Kidney (tissue), 14 donors: Measurements from ENCODE around the gene TMEM121. TPM values are rescaled to one million over a fixed set of nuclear protein-coding genes. Genes with fewer than 3 reads are reported as not detected.

ENCODE experiments used
- DNase-seq, 5 donors: peaks; one replicate each; pipeline ENCODE4 v3.0.0-alpha.2; 2013 to 2020
- FAIRE-seq: peaks from 2 replicates; lab custom pipeline; 2012; peaks lifted over from hg19 to GRCh38; lab: Jason Lieb, UNC
- H3K27ac ChIP-seq, 2 donors: one replicate each; pipeline ENCODE4 v1.7.0; 2013; ENCODE audit warnings: low read depth in 2 of 2, low read length in 2 of 2, inconsistent platforms in 1 of 2
- H3K27me3 ChIP-seq: one replicate; pipeline ENCODE4 v1.7.1; 2013; ENCODE audit warnings: low read length, inconsistent platforms; ENCODE audit not compliant: control insufficient read depth, insufficient read depth
- H3K36me3 ChIP-seq, 3 donors: one replicate each; pipeline versions ENCODE4 v1.7.0 to v1.7.1; 2013; ENCODE audit warnings: low read length in 3 of 3, control low read depth in 1 of 3, inconsistent platforms in 1 of 3; ENCODE audit not compliant: insufficient read depth in 3 of 3, control insufficient read depth in 2 of 3
- H3K4me1 ChIP-seq, 3 donors: one replicate each; pipeline versions ENCODE4 v1.7.0 to v1.7.1; 2013; ENCODE audit warnings: low read length in 3 of 3, inconsistent platforms in 1 of 3, low read depth in 1 of 3; ENCODE audit not compliant: control insufficient read depth in 2 of 3, insufficient read depth in 2 of 3
- H3K4me3 ChIP-seq, 3 donors: one replicate each; pipeline versions ENCODE4 v1.7.0 to v1.8.1; 2013; ENCODE audit warnings: low read length in 3 of 3, control low read depth in 1 of 3, inconsistent platforms in 1 of 3
- H3K9ac ChIP-seq, 3 donors: one replicate each; pipeline versions ENCODE4 v1.7.0 to v1.7.1; 2013; ENCODE audit warnings: low read length in 3 of 3, control low read depth in 1 of 3, inconsistent platforms in 1 of 3
- H3K9me3 ChIP-seq, 3 donors: one replicate each; pipeline versions ENCODE4 v1.7.0 to v1.7.1; 2013; ENCODE audit warnings: low read length in 3 of 3, control low read depth in 1 of 3, inconsistent platforms in 1 of 3; ENCODE audit not compliant: control insufficient read depth in 2 of 3, insufficient read depth in 1 of 3
- intact Hi-C: fragments of 100-400 bp; cut with DNase I; formaldehyde crosslinking; loops from one replicate; pipeline ENCODE4 v1.11.1; 2022
- polyA plus RNA-seq: library from polyadenylated mRNA; stranded (reverse); fragments of 350-450 nt; fragmentation: Illumina TruSeq; extraction: RNeasy Lipid Tissue Mini Kit (QIAGEN cat#74804); gene quantifications from one replicate; pipeline ENCODE4 v1.2.3, GENCODE V29; 2014; ENCODE audit warnings: low read depth, low replicate concordance; ENCODE audit not compliant: insufficient read depth
- total RNA-seq: library from RNA; stranded (reverse); fragmentation: NEBNext Ultra II Directional; extraction: Animal tissue kit (Norgen Biotek cat#: 25700); gene quantifications from one replicate; pipeline ENCODE4 v1.2.1, GENCODE V29; 2021
- TF ChIP-seq, protein P1 (sequence below): IDR thresholded peaks from 3 replicates; pipeline ENCODE4 v1.5.1; 2012; ENCODE audit warnings: mild to moderate bottlenecking, moderate library complexity, borderline replicate concordance; ENCODE audit not compliant: insufficient read depth; ENCODE audit errors: extremely low read depth
- donor health status: control.
- donor health status: control.
- donor health status: control.
- donor health status: control.
- donor health status: control.
- donor health status: DM: yes; HTN: yes; CAD: no.
- donor health status: Normal renal cell carcinoma (clear cell type).

Gene TMEM121
- total and polyA plus RNA-seq, 2 donors from 2014 or later = 3.1 to 4.1 TPM

DNA sequence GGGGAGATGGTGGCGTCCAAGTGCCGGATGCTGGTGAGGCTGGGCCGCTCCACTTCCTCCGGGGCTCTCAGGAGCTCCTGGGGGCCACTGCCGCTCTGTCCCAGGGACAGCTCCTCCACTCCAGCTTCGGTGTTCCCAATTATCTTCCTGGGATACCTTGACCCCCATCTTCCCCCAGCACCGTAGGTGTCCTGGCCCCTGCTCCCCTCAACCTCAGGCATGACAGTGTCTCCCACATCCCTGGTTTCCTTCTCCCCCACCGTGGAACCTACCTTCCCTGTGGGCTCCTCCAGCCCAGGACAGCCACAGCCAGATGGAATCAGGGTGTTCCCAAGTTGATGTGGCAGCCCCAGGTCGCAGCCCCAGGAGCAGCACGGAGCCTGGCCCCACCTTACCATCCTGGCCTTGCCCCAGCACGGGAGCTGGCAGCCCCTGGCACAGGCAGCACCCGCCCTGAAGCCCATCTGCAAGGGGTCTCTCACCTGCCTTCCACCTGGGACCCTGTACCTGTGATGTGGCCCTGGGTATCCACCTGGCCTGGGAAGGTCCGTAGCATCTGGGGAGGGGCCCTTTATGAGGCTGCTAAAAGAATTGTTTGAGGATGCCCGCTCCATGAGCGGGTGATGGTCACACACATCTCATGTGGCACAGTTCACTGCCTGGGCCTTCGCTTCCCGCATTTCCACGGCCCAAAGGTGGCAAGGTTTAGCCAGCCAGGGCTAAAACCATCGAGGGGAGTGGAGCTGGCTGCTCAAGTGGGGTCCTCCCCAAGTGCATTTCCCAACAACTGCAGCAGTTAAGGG, 4.1 kb downstream of the TMEM121 start:
- no peaks in the 10 kb centered on the region for H3K9me3 ChIP-seq
- peaks cover 0 to 15% (median 0%) of the 10 kb centered on the region in 3 donors for H3K4me1 ChIP-seq
- no peak overlapping the region for H3K4me3 ChIP-seq
- DNase-seq (peak in 1 of 5 donors; percentile 70), FAIRE-seq (no peak)
- no peaks in the 10 kb centered on the region for H3K27me3 ChIP-seq
- H3K27ac ChIP-seq = no peak overlapping the region
- no peak overlapping the region for H3K9ac ChIP-seq
- intact Hi-C loops = no loop called here
- no peaks in the 10 kb centered on the region for H3K36me3 ChIP-seq
- TF ChIP-seq, protein P1, sequence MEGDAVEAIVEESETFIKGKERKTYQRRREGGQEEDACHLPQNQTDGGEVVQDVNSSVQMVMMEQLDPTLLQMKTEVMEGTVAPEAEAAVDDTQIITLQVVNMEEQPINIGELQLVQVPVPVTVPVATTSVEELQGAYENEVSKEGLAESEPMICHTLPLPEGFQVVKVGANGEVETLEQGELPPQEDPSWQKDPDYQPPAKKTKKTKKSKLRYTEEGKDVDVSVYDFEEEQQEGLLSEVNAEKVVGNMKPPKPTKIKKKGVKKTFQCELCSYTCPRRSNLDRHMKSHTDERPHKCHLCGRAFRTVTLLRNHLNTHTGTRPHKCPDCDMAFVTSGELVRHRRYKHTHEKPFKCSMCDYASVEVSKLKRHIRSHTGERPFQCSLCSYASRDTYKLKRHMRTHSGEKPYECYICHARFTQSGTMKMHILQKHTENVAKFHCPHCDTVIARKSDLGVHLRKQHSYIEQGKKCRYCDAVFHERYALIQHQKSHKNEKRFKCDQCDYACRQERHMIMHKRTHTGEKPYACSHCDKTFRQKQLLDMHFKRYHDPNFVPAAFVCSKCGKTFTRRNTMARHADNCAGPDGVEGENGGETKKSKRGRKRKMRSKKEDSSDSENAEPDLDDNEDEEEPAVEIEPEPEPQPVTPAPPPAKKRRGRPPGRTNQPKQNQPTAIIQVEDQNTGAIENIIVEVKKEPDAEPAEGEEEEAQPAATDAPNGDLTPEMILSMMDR = no peak

DNA sequence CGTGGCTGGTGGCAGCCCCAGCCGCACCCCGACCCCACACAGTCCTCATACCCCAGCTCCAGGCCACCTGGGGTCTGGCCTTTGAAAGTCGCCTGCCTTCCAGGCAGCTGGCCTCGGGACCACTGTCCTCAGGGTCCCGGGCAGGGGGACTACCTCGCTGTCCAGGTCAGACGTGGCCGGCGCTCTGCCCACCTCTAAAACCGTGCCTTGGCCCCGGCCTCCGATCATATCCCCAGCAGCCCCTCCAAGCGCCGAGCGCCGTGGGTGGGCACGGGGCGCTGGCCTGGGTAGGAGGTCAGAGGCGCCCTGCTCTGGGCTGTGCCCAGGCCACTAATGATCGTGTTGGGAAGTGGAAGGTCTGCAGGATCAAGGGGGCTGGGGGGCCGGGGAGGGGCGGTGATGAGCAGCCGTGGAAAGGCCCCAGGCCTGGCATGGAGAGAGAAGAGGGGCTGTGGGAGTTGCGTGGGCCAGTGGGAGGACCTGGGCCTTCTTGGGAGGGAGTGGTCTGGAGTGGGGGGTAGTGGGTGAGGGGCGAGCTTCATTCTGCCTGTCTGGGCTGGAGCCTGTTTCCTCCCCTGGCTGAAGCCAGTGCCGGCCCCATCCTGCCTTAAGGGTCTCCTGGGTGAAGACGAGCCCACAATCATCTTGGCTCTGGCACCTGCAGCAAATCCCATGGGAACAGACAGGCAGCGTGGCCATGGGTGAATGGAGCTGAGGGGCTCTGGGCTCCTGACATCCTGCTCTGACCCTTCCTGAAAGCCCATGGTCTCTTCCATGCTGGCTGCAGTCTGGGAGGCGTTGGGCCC, 4.9 kb downstream of the TMEM121 start:
- Histone ChIP-seq H3K9ac (no peak overlapping the region), H3K27ac (no peak overlapping the region), H3K9me3 (no peaks in the 10 kb centered on the region), H3K27me3 (no peaks in the 10 kb centered on the region), H3K4me1 (peaks cover 0 to 15% (median 0%) of the 10 kb centered on the region in 3 donors), H3K36me3 (no peaks in the 10 kb centered on the region), H3K4me3 (no peak overlapping the region)
- FAIRE-seq (no peak), DNase-seq (peak in 1 of 5 donors; percentile 63)
- intact Hi-C loops = no loop called here
- TF ChIP-seq, protein P1 = no peak

DNA sequence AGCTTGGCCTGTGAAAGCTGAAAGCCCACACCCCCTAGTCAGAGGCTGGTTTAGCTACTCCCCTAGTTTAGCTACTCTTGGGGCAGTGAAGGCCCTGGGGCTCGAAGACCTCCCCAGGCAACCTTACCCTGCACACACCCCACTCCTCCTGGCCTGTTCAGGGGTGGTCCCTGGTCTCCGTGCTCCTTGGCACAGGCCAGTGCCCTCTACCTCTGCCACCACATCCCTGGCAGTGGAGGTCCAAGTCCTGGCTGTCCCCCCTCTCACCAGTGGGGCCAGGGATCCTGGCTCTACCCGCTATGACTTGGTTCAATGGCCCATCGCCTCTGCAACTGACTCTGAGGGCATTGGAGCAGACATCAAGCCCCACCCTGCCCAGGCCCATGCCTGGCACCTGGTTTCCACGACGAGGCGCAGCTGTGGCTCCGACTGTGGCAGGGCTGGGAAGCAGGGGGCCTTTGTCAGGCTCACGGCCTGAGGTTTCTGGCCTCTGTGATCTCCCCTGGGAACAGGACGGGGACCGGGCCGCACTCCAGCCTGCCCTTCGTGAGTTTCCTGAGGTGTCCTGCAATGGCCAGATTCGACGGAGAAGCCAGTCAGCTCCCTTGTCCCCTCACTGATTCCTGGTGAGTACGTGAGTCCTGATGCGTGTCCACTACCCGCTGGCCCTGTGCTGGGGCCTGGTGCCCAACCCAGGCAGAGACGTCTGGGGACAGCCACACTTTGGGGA, 5.7 kb downstream of the TMEM121 start:
- no peak for FAIRE-seq
- Histone ChIP-seq H3K9me3 (no peaks in the 10 kb centered on the region), H3K27ac (no peak overlapping the region), H3K4me3 (no peak overlapping the region), H3K4me1 (peaks cover 0 to 13% (median 0%) of the 10 kb centered on the region in 3 donors), H3K36me3 (no peaks in the 10 kb centered on the region), H3K9ac (no peak overlapping the region), H3K27me3 (no peaks in the 10 kb centered on the region)
- DNase-seq = peak in 1 of 5 donors; percentile 61
- TF ChIP-seq, protein P1 = no peak
- intact Hi-C loops = no loop called here
